Osteoblast (primary cell): ENCODE measurements around the gene XIRP2. TPM values are rescaled to one million over a fixed set of nuclear protein-coding genes. Genes with fewer than 3 reads are reported as not detected.

Experiments
- DNase-seq: peaks from one replicate; pipeline ENCODE4 v3.0.0; 2011; ENCODE audit warnings: low spot score, mixed read lengths; ENCODE audit not compliant: insufficient read length; ENCODE audit errors: missing footprints
- H2AFZ ChIP-seq: 2 replicates; pipeline ENCODE4 v1.6.0; 2011; ENCODE audit warnings: mild to moderate bottlenecking, low read length
- H3K27ac ChIP-seq: 2 replicates; pipeline ENCODE4 v1.5.1; 2011; ENCODE audit warnings: mild to moderate bottlenecking, low read depth, low read length, moderate library complexity
- H3K27me3 ChIP-seq: 2 replicates; pipeline ENCODE4 v1.6.0; 2012; ENCODE audit warnings: mild to moderate bottlenecking, control low read depth, inconsistent platforms, low read length, moderate library complexity; ENCODE audit not compliant: insufficient read depth
- H3K36me3 ChIP-seq: 2 replicates; pipeline ENCODE4 v1.5.1; 2011; ENCODE audit warnings: mild to moderate bottlenecking, low read length, control low read depth, moderate library complexity; ENCODE audit not compliant: insufficient read depth
- H3K4me1 ChIP-seq: 2 replicates; pipeline ENCODE4 v1.5.1; 2011; ENCODE audit warnings: mild to moderate bottlenecking, low read length, control low read depth, moderate library complexity; ENCODE audit not compliant: insufficient read depth
- H3K4me2 ChIP-seq: 2 replicates; pipeline ENCODE4 v1.6.0; 2011; ENCODE audit warnings: mild to moderate bottlenecking, low read length; ENCODE audit not compliant: insufficient read depth
- H3K4me3 ChIP-seq: fragments of 200-600 bp; sonication (generic); 3 replicates; pipeline ENCODE4 v1.5.1; 2012; ENCODE audit warnings: mild to moderate bottlenecking, low read length, inconsistent platforms; ENCODE audit not compliant: insufficient read depth
- H3K79me2 ChIP-seq: 2 replicates; pipeline ENCODE4 v1.6.0; 2012; ENCODE audit warnings: mild to moderate bottlenecking, low read length, control low read depth, inconsistent platforms; ENCODE audit not compliant: insufficient read depth
- H3K9me3 ChIP-seq: 2 replicates; pipeline ENCODE4 v1.5.1; 2011; ENCODE audit warnings: low read depth, low read length, control low read depth
- H4K20me1 ChIP-seq: 2 replicates; pipeline ENCODE4 v1.6.0; 2012; ENCODE audit warnings: mild to moderate bottlenecking, low read length, control low read depth; ENCODE audit not compliant: insufficient read depth
- total RNA-seq: library from RNA; depleted of rRNA; stranded (reverse); fragments of >200 nt; gene quantifications from 2 replicates; pipeline ENCODE4 v1.2.3, GENCODE V29; 2012
- TF ChIP-seq, protein P1 (sequence below): IDR thresholded peaks from 2 replicates; pipeline ENCODE4 v1.5.1; 2011; ENCODE audit warnings: mild to moderate bottlenecking, low read depth, low read length, moderate library complexity; ENCODE audit errors: extremely low read depth

Gene XIRP2
- total RNA-seq, 1 donor: not detected

DNA sequence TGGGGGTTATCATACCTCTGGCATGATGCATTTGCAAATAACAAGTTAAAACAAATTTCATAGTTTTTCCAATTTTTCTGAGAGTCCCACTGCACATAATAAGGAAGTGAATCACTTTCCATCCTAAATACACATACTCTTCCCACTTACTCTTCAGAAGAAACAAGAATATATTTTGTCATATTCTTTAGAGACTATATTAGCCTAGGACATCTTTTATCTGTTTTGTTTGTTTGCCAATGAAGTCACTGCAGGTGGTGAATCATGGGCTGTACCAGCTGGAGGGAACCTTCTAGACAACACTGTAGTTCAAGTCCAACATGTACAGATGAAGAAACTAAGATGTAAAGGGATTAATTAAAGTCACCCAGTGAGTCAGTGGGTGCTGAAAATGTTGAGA, 116.8 kb downstream of the XIRP2 start:
- H3K4me2 ChIP-seq: no peak overlapping the region
- H3K9me3 ChIP-seq: no peaks in the 10 kb centered on the region
- no peaks in the 10 kb centered on the region for H3K36me3 ChIP-seq
- H3K4me1 ChIP-seq: no peaks in the 10 kb centered on the region
- no peak overlapping the region for H3K4me3 ChIP-seq
- no peak overlapping the region for H2AFZ ChIP-seq
- no peak for DNase-seq
- no peaks in the 10 kb centered on the region for H4K20me1 ChIP-seq
- H3K27me3 ChIP-seq: no peaks in the 10 kb centered on the region
- TF ChIP-seq, protein P1, sequence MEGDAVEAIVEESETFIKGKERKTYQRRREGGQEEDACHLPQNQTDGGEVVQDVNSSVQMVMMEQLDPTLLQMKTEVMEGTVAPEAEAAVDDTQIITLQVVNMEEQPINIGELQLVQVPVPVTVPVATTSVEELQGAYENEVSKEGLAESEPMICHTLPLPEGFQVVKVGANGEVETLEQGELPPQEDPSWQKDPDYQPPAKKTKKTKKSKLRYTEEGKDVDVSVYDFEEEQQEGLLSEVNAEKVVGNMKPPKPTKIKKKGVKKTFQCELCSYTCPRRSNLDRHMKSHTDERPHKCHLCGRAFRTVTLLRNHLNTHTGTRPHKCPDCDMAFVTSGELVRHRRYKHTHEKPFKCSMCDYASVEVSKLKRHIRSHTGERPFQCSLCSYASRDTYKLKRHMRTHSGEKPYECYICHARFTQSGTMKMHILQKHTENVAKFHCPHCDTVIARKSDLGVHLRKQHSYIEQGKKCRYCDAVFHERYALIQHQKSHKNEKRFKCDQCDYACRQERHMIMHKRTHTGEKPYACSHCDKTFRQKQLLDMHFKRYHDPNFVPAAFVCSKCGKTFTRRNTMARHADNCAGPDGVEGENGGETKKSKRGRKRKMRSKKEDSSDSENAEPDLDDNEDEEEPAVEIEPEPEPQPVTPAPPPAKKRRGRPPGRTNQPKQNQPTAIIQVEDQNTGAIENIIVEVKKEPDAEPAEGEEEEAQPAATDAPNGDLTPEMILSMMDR: no peak
- H3K79me2 ChIP-seq: no peaks in the 10 kb centered on the region
- no peak overlapping the region for H3K27ac ChIP-seq

DNA sequence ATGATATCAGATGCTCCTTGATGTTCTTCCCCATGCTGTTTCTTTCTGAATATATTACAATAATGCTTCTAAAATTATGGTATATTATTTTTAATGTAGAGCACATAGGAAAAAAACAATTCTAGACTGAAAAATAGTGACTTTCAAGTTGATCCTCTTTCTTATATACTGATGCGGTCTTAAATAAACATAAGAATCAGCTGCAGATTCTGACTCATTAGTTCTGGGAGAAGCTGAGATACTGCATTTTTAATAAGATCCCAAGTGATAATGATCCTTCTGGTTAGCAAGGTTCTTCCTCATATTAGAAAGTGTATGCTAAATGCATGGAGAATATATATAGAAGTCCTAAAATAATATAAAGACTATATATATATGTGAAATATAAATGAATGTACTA, 124.9 kb downstream of the XIRP2 start:
- no peak for DNase-seq
- H3K36me3 ChIP-seq: no peaks in the 10 kb centered on the region
- no peak overlapping the region for H3K4me3 ChIP-seq
- H3K79me2 ChIP-seq: no peaks in the 10 kb centered on the region
- H3K9me3 ChIP-seq: no peaks in the 10 kb centered on the region
- no peaks in the 10 kb centered on the region for H3K4me1 ChIP-seq
- no peaks in the 10 kb centered on the region for H4K20me1 ChIP-seq
- no peak overlapping the region for H2AFZ ChIP-seq
- H3K27ac ChIP-seq: no peak overlapping the region
- H3K27me3 ChIP-seq: no peaks in the 10 kb centered on the region
- no peak overlapping the region for H3K4me2 ChIP-seq
- TF ChIP-seq, protein P1: no peak

DNA sequence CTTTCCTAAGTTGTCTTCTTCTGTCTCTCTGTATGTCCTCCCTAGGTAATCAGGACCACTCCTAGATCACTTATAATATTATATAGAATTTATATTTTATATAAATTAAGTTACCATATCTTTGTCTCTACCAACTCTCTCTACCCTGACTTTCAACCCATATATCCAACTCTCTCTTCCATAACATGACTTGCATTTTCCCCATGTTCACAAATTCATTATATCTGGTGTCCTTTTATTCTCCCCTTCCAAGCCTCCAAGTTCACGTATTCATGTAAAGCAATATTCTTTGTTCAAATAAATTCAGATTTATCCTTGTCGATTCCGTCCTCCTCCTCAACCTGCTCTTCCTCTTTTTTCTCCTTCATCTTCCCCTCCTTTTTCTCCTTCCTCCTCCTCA, 127.5 kb downstream of the XIRP2 start:
- Histone ChIP-seq H3K4me1 (no peaks in the 10 kb centered on the region), H4K20me1 (no peaks in the 10 kb centered on the region), H3K4me2 (no peak overlapping the region), H3K4me3 (no peak overlapping the region), H3K9me3 (no peaks in the 10 kb centered on the region), H3K27me3 (no peaks in the 10 kb centered on the region), H3K27ac (no peak overlapping the region), H3K79me2 (no peaks in the 10 kb centered on the region), H3K36me3 (no peaks in the 10 kb centered on the region), H2AFZ (no peak overlapping the region)
- DNase-seq: no peak
- TF ChIP-seq, protein P1: no peak

DNA sequence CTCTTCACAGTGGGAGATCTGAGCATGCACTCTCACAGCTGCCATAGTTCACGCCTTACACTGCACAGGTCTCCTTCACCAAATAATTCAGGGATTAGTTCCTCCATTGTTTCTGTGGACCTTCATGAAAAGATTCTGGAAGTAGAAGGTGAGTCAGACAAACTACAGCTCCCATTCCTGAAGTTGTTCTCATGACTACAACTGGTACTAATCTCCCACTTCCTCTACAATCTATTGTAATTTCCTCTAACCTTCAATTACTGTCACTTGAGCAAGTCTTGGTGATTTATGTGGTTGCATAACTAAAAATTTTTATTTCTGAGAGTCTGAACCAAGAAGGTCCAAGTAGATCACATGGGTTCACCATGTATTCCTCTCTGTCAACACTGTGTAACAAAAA, 128.7 kb downstream of the XIRP2 start:
- no peaks in the 10 kb centered on the region for H3K4me1 ChIP-seq
- H3K27me3 ChIP-seq: no peaks in the 10 kb centered on the region
- no peaks in the 10 kb centered on the region for H3K79me2 ChIP-seq
- H3K4me3 ChIP-seq: no peak overlapping the region
- H4K20me1 ChIP-seq: no peaks in the 10 kb centered on the region
- DNase-seq: no peak
- H3K36me3 ChIP-seq: no peaks in the 10 kb centered on the region
- no peak overlapping the region for H3K27ac ChIP-seq
- TF ChIP-seq, protein P1: no peak
- H3K4me2 ChIP-seq: no peak overlapping the region
- no peaks in the 10 kb centered on the region for H3K9me3 ChIP-seq
- no peak overlapping the region for H2AFZ ChIP-seq
